Measurements from ENCODE around the gene TMEM181.

DNA sequence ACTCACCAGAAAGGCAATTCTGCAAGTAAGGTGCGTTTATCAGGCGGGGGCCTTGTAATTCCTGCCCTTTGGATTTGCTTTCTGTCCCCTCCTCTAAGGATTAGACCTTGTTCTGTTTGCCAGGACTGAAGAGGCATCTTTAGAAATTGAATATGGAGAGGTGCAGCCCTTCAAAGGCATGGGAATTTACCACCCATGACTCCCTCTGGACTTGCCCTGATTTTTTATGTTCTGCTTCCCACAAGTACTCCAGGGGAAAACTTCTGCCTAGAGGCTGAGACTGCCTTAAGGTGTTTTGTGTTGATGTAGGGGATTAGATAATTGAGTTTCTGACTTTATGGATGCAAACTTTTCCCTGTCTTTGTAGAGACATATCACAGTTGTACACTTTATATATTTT is 120.1 kb downstream of the TMEM181 start:
- TF ChIP-seq CTCF (IDR thresholded peaks at IDR 0.05) (no peak), POLR2AphosphoS5 (IDR thresholded peaks at IDR 0.05) (no peak), POLR2A (IDR thresholded peaks at IDR 0.05; ENCODE audit: low read depth) (no peak), EP300 (IDR thresholded peaks at IDR 0.05) (no peak)

Measured in esophagus muscularis mucosa (tissue), 4 donors.